GM21576 (cell line): ENCODE results near the gene DNMT3L.
"Not testable (repeated sequence)": the region's sequence is repeated elsewhere in the genome, so short reads cannot be mapped to it uniquely, and the experiment has no call there.

ENCODE experiments used
- ATAC-seq: cut with Tn5 transposase; IDR thresholded peaks from one replicate; pipeline ENCODE4 v1.9.1; 2021; ENCODE audit warnings: mild to moderate bottlenecking, moderate library complexity; ENCODE audit not compliant: unreplicated experiment

Gene DNMT3L

GRCh38 chr21:44295163-44295573, 33.5 kb upstream of the DNMT3L start:
- ATAC-seq: no peak

- ATAC-seq: no peak
Measured at GRCh38 chr21:44294391-44295162, 32.9 kb upstream of the DNMT3L start.

- ATAC-seq: no peak
Measured at GRCh38 chr21:44293551-44294231, 32.0 kb upstream of the DNMT3L start.

GRCh38 chr21:44292812-44293195, 31.1 kb upstream of the DNMT3L start:
- ATAC-seq: no peak

GRCh38 chr21:44291936-44292811, 30.5 kb upstream of the DNMT3L start:
- no peak for ATAC-seq

GRCh38 chr21:44291078-44291935, 29.6 kb upstream of the DNMT3L start:
- ATAC-seq: no peak

GRCh38 chr21:44290327-44291077, 28.8 kb upstream of the DNMT3L start:
- ATAC-seq: no peak

- ATAC-seq: no peak
Measured at GRCh38 chr21:44289381-44290010, 27.8 kb upstream of the DNMT3L start.

- no peak for ATAC-seq
Measured at GRCh38 chr21:44288251-44289110, 26.8 kb upstream of the DNMT3L start.

GRCh38 chr21:44286716-44287632, 25.3 kb upstream of the DNMT3L start:
- no peak for ATAC-seq

- no peak for ATAC-seq
Measured at GRCh38 chr21:44286086-44286715, 24.5 kb upstream of the DNMT3L start.

- no peak for ATAC-seq
Measured at GRCh38 chr21:44285138-44285992, 23.7 kb upstream of the DNMT3L start, which contains the start of gene AIRE. TSS of gene AIRE (plus strand) at chr21:44285876. CDS start at chr21:44286007, 131 bp downstream.

GRCh38 chr21:44283948-44284347, 22.3 kb upstream of the DNMT3L start:
- ATAC-seq: no peak

- not testable (repeated sequence) for ATAC-seq
Measured at GRCh38 chr21:44283211-44283785, 21.6 kb upstream of the DNMT3L start.

GRCh38 chr21:44282370-44282769, 20.7 kb upstream of the DNMT3L start:
- no peak for ATAC-seq
